ENCODE results near the gene PTPRH.
A peak's percentile ranks its signal among the peaks of the same experiment; 100 is the strongest.

Gene PTPRH

DNA sequence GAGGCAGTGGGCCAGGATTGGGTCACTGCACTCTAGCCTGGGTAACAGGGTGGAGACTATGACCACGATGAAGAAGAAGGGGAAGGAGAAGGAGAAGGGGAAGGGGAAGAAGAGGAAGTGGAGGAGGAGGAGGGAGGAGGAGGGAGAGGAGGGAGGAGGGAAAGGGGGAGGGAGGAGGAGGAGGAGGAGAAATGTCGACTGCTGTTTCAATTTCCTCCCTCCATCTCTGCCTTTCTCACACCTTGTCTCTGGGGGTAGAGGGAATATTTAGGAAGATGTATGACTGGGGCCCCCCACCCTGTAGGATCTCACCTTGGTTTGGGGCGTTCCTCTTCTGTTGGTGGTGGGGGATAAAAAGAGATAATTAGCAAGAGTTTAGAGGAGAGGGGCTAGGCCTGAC, 64.1 kb downstream of the PTPRH start:
- POLR2A ChIA-PET = no interaction called here
- no peaks in the 10 kb centered on the region for H3K9me3 ChIP-seq (ENCODE audit: control extremely low read depth in 1 of 5, control insufficient read depth in 4 of 5, insufficient read depth in 2 of 5, low read depth in 1 of 5, low read length in 4 of 5)
- CTCF ChIA-PET = interaction anchor here (1.6 to 5.4 kb wide), 3 partner anchors 14 to 82 kb away, joined by 3 to 35 read pairs (median 25); partner anchors contain the start of genes RDH13 and TNNI3
- no peak overlapping the region for H3K27ac ChIP-seq (ENCODE audit: insufficient read depth in 1 of 2, low read depth in 1 of 2, low read length in 2 of 2, poor library complexity in 1 of 2, severe bottlenecking in 2 of 2)
- H3K4me1 ChIP-seq (ENCODE audit: control extremely low read depth in 1 of 4, control insufficient read depth in 4 of 4, insufficient read depth in 4 of 4, low read length in 3 of 4) = peaks cover 0 to 20% (median 16%) of the 10 kb centered on the region in 4 experiments
- WGBS (ENCODE audit: insufficient coverage) = 0% methylated on average over 1 of the region's 3 CpGs
- H3K4me3 ChIP-seq (ENCODE audit: control insufficient read depth in 1 of 7, extremely low read depth in 1 of 7, insufficient read depth in 4 of 7, low read depth in 2 of 7, low read length in 6 of 7) = peak overlapping the region in 1 of 7 experiments; percentile 17
- no peaks in the 10 kb centered on the region for H3K36me3 ChIP-seq (ENCODE audit: control insufficient read depth in 4 of 4, insufficient read depth in 4 of 4, low read length in 3 of 4)
- no peak for DNase-seq
- peaks cover 0 to 84% (median 2%) of the 10 kb centered on the region in 5 experiments for H3K27me3 ChIP-seq (replicated peaks in 2 of 5; ENCODE audit: control insufficient read depth in 4 of 5, insufficient read depth in 5 of 5, low read length in 4 of 5)

DNA sequence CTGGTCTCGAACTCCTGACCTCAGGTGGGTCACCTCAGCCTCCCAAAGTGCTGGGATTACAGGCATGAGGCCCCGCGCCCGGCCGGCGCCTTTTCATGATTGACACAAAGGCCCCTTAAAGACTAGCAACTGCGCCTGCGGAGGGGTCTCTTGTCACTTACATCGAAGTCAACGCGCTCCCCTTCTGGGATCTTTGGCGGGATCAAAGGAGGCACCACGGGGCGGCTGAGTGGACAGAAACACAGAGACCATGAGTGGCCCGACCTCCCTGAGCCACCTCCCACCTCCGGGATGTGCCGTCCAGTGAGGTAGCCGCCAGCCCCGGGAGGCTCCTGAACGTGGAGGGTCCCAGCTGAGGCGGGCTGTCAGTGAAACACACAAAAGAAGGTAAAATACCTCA, 67.6 kb downstream of the PTPRH start:
- Histone ChIP-seq H3K4me1 (ENCODE audit: control extremely low read depth in 1 of 4, control insufficient read depth in 4 of 4, insufficient read depth in 4 of 4, low read length in 3 of 4) (peaks cover 0 to 17% (median 13%) of the 10 kb centered on the region in 4 experiments), H3K36me3 (ENCODE audit: control insufficient read depth in 4 of 4, insufficient read depth in 4 of 4, low read length in 3 of 4) (no peaks in the 10 kb centered on the region), H3K9me3 (ENCODE audit: control extremely low read depth in 1 of 5, control insufficient read depth in 4 of 5, insufficient read depth in 2 of 5, low read depth in 1 of 5, low read length in 4 of 5) (no peaks in the 10 kb centered on the region), H3K27ac (ENCODE audit: insufficient read depth in 1 of 2, low read depth in 1 of 2, low read length in 2 of 2, poor library complexity in 1 of 2, severe bottlenecking in 2 of 2) (no peak overlapping the region), H3K4me3 (ENCODE audit: control insufficient read depth in 1 of 7, extremely low read depth in 1 of 7, insufficient read depth in 4 of 7, low read depth in 2 of 7, low read length in 6 of 7) (no peak overlapping the region), H3K27me3 (replicated peaks in 2 of 5; ENCODE audit: control insufficient read depth in 4 of 5, insufficient read depth in 5 of 5, low read length in 4 of 5) (peaks cover 0 to 52% (median 0%) of the 10 kb centered on the region in 5 experiments)
- ChIA-PET CTCF (interaction anchor here (0.6 to 5.4 kb wide), 17 partner anchors 9 to 487 kb away, joined by 3 to 35 read pairs (median 5); partner anchors contain the start of genes TMEM238 and TNNI3), POLR2A (interaction anchor here (0.8 to 1.1 kb wide), 2 partner anchors 18 to 357 kb away, joined by 4 to 8 read pairs; no protein-coding TSS in a partner anchor)
- no peak for DNase-seq
- WGBS (ENCODE audit: insufficient coverage) = 16% methylated on average over 14 of the region's 21 CpGs

DNA sequence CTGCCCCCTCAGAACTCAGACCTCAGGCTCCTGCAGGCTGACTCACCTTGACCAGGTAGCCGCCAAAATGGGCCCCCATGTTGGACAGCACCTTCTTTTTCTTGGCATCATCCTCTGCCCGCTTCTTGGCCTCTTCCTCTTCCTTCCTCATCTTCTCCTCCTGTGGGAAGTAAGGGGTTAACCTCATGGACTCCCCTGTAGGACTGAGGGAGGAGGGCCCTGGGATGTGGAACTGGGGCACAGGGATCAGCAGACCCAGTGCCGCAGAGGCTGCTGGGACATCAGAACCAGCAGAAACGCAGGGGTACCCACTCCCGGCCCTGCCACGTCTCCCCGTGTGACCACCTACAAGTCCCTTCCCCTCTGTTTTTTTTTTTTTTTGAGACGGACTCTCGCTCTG, 71.4 kb downstream of the PTPRH start:
- peaks cover 0 to 23% (median 0%) of the 10 kb centered on the region in 5 experiments for H3K27me3 ChIP-seq (replicated peaks in 2 of 5; ENCODE audit: control insufficient read depth in 4 of 5, insufficient read depth in 5 of 5, low read length in 4 of 5)
- POLR2A ChIA-PET = no interaction called here
- H3K9me3 ChIP-seq (ENCODE audit: control extremely low read depth in 1 of 5, control insufficient read depth in 4 of 5, insufficient read depth in 2 of 5, low read depth in 1 of 5, low read length in 4 of 5) = no peaks in the 10 kb centered on the region
- CTCF ChIA-PET = no interaction called here
- 73% methylated on average over 2 of the region's 9 CpGs for WGBS (ENCODE audit: insufficient coverage)
- H3K4me1 ChIP-seq (ENCODE audit: control extremely low read depth in 1 of 4, control insufficient read depth in 4 of 4, insufficient read depth in 4 of 4, low read length in 3 of 4) = peaks cover 0 to 9% (median 7%) of the 10 kb centered on the region in 4 experiments
- no peak overlapping the region for H3K27ac ChIP-seq (ENCODE audit: insufficient read depth in 1 of 2, low read depth in 1 of 2, low read length in 2 of 2, poor library complexity in 1 of 2, severe bottlenecking in 2 of 2)
- H3K4me3 ChIP-seq (ENCODE audit: control insufficient read depth in 1 of 7, extremely low read depth in 1 of 7, insufficient read depth in 4 of 7, low read depth in 2 of 7, low read length in 6 of 7) = no peak overlapping the region
- DNase-seq = no peak
- H3K36me3 ChIP-seq (ENCODE audit: control insufficient read depth in 4 of 4, insufficient read depth in 4 of 4, low read length in 3 of 4) = no peaks in the 10 kb centered on the region

DNA sequence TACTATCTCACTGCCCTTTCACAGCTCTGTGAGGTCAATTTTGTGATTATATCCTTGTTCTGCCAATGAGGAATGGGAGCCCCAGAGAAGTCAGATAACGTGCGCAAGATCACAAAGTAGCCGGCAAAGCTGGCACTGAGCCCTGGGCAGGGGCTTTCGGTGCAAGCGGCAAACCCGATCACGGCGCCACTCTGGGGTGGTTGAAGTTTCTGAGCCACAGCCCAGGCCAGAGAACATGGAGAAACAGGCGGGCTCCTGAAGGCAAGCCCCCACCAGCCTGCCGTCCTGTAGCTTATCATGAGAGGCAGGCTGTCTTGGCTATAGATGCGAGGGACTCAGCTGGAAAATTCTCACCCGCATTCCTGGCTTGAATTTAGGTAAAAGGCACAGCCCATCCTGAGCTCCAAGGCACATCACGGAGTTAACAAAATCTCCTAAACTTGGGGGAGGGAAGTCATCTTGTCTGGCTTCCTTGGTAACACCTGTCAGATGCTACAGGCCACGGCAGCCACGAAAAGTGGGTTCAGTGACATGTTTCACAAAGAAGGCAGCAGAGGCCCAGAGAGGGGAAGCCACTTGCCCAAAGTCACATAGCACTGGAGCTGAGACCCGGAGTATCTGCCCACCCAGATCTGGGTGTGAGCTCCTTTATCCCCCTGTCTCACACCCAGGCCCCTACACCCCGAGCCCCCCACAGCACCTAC, 72.8 kb downstream of the PTPRH start:
- H3K27me3 ChIP-seq (replicated peaks in 2 of 5; ENCODE audit: control insufficient read depth in 4 of 5, insufficient read depth in 5 of 5, low read length in 4 of 5) = peaks cover 0 to 10% (median 0%) of the 10 kb centered on the region in 5 experiments
- ChIA-PET POLR2A (interaction anchor here (0.6 kb wide), 1 partner anchor 13 kb away, joined by 3 read pairs; no protein-coding TSS in a partner anchor), CTCF (interaction anchor here (0.8 to 2.1 kb wide), 5 partner anchors 24 to 365 kb away, joined by 3 to 8 read pairs (median 4); no protein-coding TSS in a partner anchor)
- no peak for DNase-seq
- no peaks in the 10 kb centered on the region for H3K9me3 ChIP-seq (ENCODE audit: control extremely low read depth in 1 of 5, control insufficient read depth in 4 of 5, insufficient read depth in 2 of 5, low read depth in 1 of 5, low read length in 4 of 5)
- H3K27ac ChIP-seq (ENCODE audit: insufficient read depth in 1 of 2, low read depth in 1 of 2, low read length in 2 of 2, poor library complexity in 1 of 2, severe bottlenecking in 2 of 2) = no peak overlapping the region
- WGBS (ENCODE audit: insufficient coverage) = 92% methylated on average over 17 of the region's 17 CpGs
- no peaks in the 10 kb centered on the region for H3K36me3 ChIP-seq (ENCODE audit: control insufficient read depth in 4 of 4, insufficient read depth in 4 of 4, low read length in 3 of 4)
- H3K4me1 ChIP-seq (ENCODE audit: control extremely low read depth in 1 of 4, control insufficient read depth in 4 of 4, insufficient read depth in 4 of 4, low read length in 3 of 4) = peaks cover 0 to 9% (median 8%) of the 10 kb centered on the region in 4 experiments
- no peak overlapping the region for H3K4me3 ChIP-seq (ENCODE audit: control insufficient read depth in 1 of 7, extremely low read depth in 1 of 7, insufficient read depth in 4 of 7, low read depth in 2 of 7, low read length in 6 of 7)

DNA sequence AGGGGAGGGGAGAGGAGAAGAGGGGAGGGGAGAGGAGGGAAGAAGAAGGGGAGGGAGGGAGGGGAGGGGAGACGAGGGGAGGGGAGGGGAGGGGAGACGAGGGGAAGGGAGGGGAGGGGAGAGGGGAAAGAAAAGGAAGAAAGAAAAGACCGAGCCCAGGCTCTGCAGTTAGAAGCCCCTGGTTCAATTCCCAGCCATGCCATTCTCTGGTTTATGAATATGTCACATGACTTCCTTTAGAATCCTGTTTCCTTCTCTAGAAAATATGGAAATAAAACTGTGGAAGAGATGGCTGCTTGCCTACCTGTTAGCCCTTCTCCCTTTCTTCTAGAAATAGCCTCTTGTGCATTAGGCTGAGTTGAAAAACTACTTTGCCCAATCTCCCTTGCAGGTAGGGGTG, 74.6 kb downstream of the PTPRH start:
- ChIA-PET POLR2A (no interaction called here), CTCF (interaction anchor here (0.9 to 2.1 kb wide), 4 partner anchors 223 to 283 kb away, joined by 3 to 8 read pairs (median 3); no protein-coding TSS in a partner anchor)
- DNase-seq = no peak
- H3K27me3 ChIP-seq (replicated peaks in 2 of 5; ENCODE audit: control insufficient read depth in 4 of 5, insufficient read depth in 5 of 5, low read length in 4 of 5) = peaks cover 0 to 4% (median 0%) of the 10 kb centered on the region in 5 experiments
- H3K4me1 ChIP-seq (ENCODE audit: control extremely low read depth in 1 of 4, control insufficient read depth in 4 of 4, insufficient read depth in 4 of 4, low read length in 3 of 4) = peaks cover 0 to 7% (median 3%) of the 10 kb centered on the region in 4 experiments
- H3K4me3 ChIP-seq (ENCODE audit: control insufficient read depth in 1 of 7, extremely low read depth in 1 of 7, insufficient read depth in 4 of 7, low read depth in 2 of 7, low read length in 6 of 7) = no peak overlapping the region
- no peak overlapping the region for H3K27ac ChIP-seq (ENCODE audit: insufficient read depth in 1 of 2, low read depth in 1 of 2, low read length in 2 of 2, poor library complexity in 1 of 2, severe bottlenecking in 2 of 2)
- WGBS (ENCODE audit: insufficient coverage) = no CpG with 5 or more reads among the region's 3 CpGs
- no peaks in the 10 kb centered on the region for H3K9me3 ChIP-seq (ENCODE audit: control extremely low read depth in 1 of 5, control insufficient read depth in 4 of 5, insufficient read depth in 2 of 5, low read depth in 1 of 5, low read length in 4 of 5)
- H3K36me3 ChIP-seq (ENCODE audit: control insufficient read depth in 4 of 4, insufficient read depth in 4 of 4, low read length in 3 of 4) = no peaks in the 10 kb centered on the region

DNA sequence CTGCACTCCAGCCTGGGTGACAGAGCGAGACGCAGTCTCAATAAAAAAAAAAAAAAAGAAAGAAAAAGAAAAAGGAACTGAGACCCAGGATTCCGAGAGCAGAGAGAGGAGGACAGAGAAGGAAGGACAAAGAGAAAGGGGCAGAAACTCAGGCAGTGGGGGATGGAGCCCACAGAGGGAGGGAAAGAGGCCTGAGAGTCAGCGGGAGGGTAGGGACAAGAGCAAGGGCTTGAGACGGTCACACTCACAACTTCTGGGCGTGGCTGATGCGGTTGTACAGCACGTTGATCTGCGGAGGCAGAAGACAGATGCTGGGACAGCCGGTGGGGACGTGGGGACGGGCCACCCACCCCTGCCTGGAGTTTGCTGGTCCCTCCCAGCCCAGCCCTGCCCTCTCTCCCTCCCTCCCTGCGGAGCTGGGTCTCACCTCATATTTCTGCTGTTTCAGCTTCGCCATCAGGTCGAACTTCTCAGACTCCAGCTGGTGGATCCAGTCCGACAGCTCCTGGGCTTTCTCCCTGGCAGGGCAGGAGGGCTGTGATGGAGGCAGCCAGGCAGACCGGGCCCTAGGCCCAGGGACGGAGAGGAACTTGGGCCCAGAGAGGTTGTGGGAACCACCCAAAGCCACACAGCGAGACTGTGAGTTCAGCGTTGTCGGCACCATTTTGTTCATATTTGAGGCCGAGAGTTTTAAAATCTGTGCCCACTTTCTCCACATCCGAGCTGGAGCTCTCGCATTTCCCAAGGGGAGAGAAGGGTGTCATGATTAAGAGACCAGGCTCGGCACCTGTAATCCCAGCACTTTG, 75.5 kb downstream of the PTPRH start:
- DNase-seq = peak in 1 of 3 donors; percentile 31
- ChIA-PET CTCF (interaction anchor here (0.9 to 2.1 kb wide), 6 partner anchors 13 to 284 kb away, joined by 3 to 5 read pairs (median 4); no protein-coding TSS in a partner anchor), POLR2A (no interaction called here)
- Histone ChIP-seq H3K27ac (ENCODE audit: insufficient read depth in 1 of 2, low read depth in 1 of 2, low read length in 2 of 2, poor library complexity in 1 of 2, severe bottlenecking in 2 of 2) (no peak overlapping the region), H3K27me3 (replicated peaks in 2 of 5; ENCODE audit: control insufficient read depth in 4 of 5, insufficient read depth in 5 of 5, low read length in 4 of 5) (peaks cover 0 to 4% (median 0%) of the 10 kb centered on the region in 5 experiments), H3K4me1 (ENCODE audit: control extremely low read depth in 1 of 4, control insufficient read depth in 4 of 4, insufficient read depth in 4 of 4, low read length in 3 of 4) (peaks cover 0 to 7% (median 3%) of the 10 kb centered on the region in 4 experiments), H3K9me3 (ENCODE audit: control extremely low read depth in 1 of 5, control insufficient read depth in 4 of 5, insufficient read depth in 2 of 5, low read depth in 1 of 5, low read length in 4 of 5) (no peaks in the 10 kb centered on the region), H3K36me3 (ENCODE audit: control insufficient read depth in 4 of 4, insufficient read depth in 4 of 4, low read length in 3 of 4) (no peaks in the 10 kb centered on the region), H3K4me3 (ENCODE audit: control insufficient read depth in 1 of 7, extremely low read depth in 1 of 7, insufficient read depth in 4 of 7, low read depth in 2 of 7, low read length in 6 of 7) (no peak overlapping the region)
- 75% methylated on average over 23 of the region's 25 CpGs for WGBS (ENCODE audit: insufficient coverage)
